HL-60/S4 treated with phorbol 12-myristate 13-acetate at 8.2 ng/mL for 4 days and 3 days (cell line): ENCODE measurements around the gene TAF11L13.
"Not testable (repeated sequence)": the region's sequence is repeated elsewhere in the genome, so short reads cannot be mapped to it uniquely, and the experiment has no call there.

Experiments used
- in situ Hi-C: fragments of 300-500 bp; cut with MboI; formaldehyde crosslinking; loops from 2 replicates; pipeline ENCODE4 v1.15.0; 2022; ENCODE audit warnings: low sequenced_read_pairs

TAF11L13 gene

GRCh38 chr5:17631788-17632187, at the start of gene TAF11L13:
TSS of gene TAF11L13 (plus strand) at chr5:17632088.
- in situ Hi-C loops: not testable (repeated sequence)

DNA sequence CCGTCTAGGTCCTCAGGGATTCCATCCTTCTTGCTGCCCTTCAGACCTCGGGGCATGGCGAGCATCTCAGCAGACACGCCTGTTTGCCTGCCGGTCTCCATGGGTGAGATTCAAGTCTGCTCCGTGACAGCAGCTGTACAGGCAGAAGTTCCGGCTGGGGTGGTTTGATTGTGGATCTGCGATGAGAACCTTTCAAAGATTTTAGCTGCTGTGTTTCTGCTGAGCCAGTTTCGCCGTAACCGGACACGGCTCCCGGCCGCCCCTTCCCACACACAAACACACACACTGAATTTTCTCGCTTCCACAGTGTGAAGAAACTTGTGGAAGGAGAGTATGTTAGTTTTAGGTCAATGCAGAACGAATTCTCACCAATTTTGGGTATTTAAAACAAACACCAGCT, 46.2 kb upstream of the TAF11L13 start, which contains the start of gene TAF11L7:
TAF11L7 (minus strand) TSS at position 101 of the 400 bp plus-strand sequence.
- in situ Hi-C loops: not testable (repeated sequence)

- in situ Hi-C loops: not testable (repeated sequence)
Observed at GRCh38 chr5:17590860-17591259, 41.0 kb upstream of the TAF11L13 start, which contains the start of gene TAF11L8. TSS of gene TAF11L8 (minus strand) at chr5:17590960.

GRCh38 chr5:17594255-17594654, 37.6 kb upstream of the TAF11L13 start, which contains the start of gene TAF11L9:
TSS of gene TAF11L9 (minus strand) at chr5:17594394.
- in situ Hi-C loops: not testable (repeated sequence)

DNA sequence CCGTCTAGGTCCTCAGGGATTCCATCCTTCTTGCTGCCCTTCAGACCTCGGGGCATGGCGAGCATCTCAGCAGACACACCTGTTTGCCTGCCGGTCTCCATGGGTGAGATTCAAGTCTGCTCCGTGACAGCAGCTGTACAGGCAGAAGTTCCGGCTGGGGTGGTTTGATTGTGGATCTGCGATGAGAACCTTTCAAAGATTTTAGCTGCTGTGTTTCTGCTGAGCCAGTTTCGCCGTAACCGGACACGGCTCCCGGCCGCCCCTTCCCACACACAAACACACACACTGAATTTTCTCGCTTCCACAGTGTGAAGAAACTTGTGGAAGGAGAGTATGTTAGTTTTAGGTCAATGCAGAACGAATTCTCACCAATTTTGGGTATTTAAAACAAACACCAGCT, 34.2 kb upstream of the TAF11L13 start, which contains the start of gene TAF11L10:
TAF11L10 (minus strand) TSS at position 101 of the 400 bp plus-strand sequence.
- in situ Hi-C loops: not testable (repeated sequence)

GRCh38 chr5:17603880-17604279, 28.0 kb upstream of the TAF11L13 start, which contains the start of gene TAF11L11:
TSS of gene TAF11L11 (plus strand) at chr5:17604183.
- in situ Hi-C loops: not testable (repeated sequence)

DNA sequence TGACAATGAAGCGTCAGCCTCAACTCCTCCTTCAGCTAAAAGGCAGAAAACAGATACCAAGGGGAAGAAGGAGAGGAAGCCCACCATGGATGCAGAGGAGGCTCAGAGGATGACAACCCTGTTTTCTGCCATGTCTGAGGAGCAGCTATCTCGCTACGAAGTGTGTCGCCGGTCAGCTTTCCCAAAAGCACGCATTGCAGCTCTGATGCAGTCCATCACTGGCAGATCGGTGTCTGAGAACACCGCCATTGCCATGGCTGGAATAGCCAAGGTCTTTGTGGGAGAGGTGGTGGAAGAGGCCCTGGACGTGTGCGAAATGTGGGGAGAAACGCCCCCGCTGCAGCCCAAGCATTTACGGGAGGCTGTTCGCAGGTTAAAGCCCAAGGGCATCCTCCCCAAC, 26.9 kb upstream of the TAF11L13 start:
- in situ Hi-C loops: no loop called here

DNA sequence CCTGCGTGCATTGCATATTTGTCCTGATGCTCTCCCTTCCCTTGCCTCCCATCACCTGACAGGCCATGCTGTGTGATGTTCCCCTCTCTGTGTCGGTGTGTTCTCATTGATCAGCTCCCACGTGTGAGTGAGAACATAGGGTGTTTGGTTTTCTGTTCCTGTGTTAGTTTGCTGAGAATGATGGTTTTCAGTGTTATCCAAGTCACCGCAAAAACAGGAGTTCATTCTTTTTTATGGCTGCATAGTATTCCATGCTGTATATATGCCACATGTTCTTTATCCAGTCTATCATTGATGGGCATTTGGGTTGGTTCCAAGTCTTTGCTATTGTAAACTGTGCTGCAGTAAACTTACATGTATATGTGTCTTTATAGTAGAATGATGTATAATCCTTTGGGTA, 24.4 kb upstream of the TAF11L13 start:
- in situ Hi-C loops: not testable (repeated sequence)

DNA sequence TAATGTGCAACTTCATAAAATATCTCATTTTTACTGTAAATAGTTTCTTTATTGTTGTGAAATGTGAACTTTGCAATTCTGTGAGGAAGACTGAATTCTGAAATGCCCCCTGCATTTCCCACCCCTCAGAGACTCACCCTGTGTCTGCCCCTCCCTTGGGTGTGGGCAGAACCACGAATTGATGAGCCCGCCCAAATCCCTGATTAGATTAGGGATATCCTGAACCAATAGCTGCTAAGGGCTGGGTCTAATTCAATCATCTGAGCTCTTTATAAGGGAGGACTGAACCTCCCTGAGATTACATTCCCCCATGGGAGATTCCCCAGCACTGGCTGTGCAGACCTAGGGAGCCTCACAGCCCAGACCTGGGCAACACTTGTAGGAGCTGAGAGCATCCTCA, 21.8 kb upstream of the TAF11L13 start, which contains the start of gene TAF11L12:
TAF11L12 (plus strand) TSS at position 301 of the 400 bp plus-strand sequence.
- in situ Hi-C loops: not testable (repeated sequence)

DNA sequence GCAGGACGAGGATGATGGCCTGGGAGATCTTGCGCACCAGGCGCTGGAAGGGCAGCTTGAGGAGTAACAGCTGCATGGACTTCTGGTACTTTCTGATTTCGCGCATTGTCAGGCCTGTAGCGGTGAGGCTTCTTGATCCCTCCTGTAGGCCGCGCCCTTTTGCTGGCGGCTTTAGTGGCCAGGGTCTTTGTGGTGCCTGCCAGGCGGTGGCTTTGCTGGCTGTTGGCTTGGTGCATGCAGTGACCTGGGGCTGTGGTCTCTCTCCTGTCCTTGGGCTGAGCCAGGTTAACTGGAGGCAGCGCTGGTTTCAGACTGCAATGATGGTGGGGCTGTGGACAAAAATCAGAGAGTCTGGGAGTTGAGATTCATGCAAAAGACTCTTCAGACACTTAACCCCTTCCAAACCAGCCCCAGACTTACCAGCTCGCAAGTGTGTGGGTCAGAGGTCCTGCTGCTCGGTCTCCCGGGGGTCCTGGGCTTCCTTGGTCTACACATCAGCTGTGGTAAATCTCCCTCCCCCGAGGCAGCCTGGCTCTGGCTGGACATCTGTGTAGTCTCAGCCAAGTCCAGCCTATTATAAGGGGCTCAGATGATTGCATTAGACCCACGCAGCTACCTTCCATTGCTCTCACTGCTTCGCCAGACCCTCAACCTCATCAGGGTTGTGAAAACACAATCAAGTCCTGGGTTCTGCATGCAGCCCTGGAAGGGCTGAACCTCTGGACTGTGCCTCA, 16.8 kb upstream of the TAF11L13 start:
- in situ Hi-C loops: no loop called here

GRCh38 chr5:17619354-17619753, 12.5 kb upstream of the TAF11L13 start:
- in situ Hi-C loops: no loop called here

GRCh38 chr5:17620627-17621026, 11.3 kb upstream of the TAF11L13 start:
- in situ Hi-C loops: no loop called here

- in situ Hi-C loops: no loop called here
Observed at GRCh38 chr5:17625686-17626085, 6.2 kb upstream of the TAF11L13 start.

- in situ Hi-C loops: no loop called here
Observed at GRCh38 chr5:17634160-17634559, 2.3 kb downstream of the TAF11L13 start, which contains the start of gene TAF11L14. TSS of gene TAF11L14 (plus strand) at chr5:17634460.

GRCh38 chr5:17649232-17649631, 17.3 kb downstream of the TAF11L13 start:
- in situ Hi-C loops: not testable (repeated sequence)

DNA sequence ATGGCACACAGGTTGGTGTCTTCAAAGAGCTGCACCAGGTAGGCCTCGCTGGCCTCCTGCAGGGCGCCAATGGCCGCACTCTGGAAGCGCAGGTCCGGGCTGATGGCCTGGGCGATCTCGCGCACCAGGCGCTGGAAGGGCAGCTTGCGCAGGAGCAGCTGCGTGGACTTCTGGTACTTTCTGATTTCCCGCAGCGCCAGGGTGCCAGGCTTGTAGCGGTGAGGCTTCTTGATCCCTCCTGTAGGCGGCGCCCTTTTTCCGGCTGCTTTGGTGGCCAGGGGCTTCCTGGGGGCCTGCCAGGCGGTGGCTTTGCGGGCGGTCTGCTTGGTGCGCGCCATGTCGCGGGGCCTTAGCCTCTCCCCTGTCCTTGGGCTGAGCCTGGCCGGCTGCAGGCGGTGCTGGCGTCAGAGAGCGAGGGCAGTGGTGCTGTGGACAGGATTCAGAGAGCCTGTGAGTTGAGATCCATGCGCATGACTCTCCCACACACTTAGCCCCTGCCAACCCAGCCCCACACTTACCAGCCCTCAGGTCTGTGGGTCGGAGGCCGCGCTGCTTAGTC, 23.4 kb downstream of the TAF11L13 start:
- in situ Hi-C loops: not testable (repeated sequence)

- in situ Hi-C loops: no loop called here
Observed at GRCh38 chr5:17655921-17656320, 24.0 kb downstream of the TAF11L13 start.

GRCh38 chr5:17663182-17663581, 31.3 kb downstream of the TAF11L13 start:
- in situ Hi-C loops: no loop called here

- in situ Hi-C loops: no loop called here
Observed at GRCh38 chr5:17665836-17666235, 33.9 kb downstream of the TAF11L13 start.

GRCh38 chr5:17666726-17667235, 34.9 kb downstream of the TAF11L13 start:
- in situ Hi-C loops: no loop called here

GRCh38 chr5:17670353-17670752, 38.5 kb downstream of the TAF11L13 start:
- in situ Hi-C loops: no loop called here
